ENCODE data around the gene DEPDC1B.

GRCh38 chr5:60585618-60586017, 114.3 kb downstream of the DEPDC1B start:
- TF ChIP-seq CTCF (IDR thresholded peaks at IDR 0.05) = no peak
- no peak for TF ChIP-seq POLR2A (IDR thresholded peaks at IDR 0.05)

All from testis (tissue), 2 donors.